ENCODE measurements around the gene PEX5L.
A peak's percentile ranks its signal among the peaks of the same experiment; 100 is the strongest.
"Not testable (repeated sequence)": the region's sequence is repeated elsewhere in the genome, so short reads cannot be mapped to it uniquely, and the experiment has no call there.

PEX5L gene

GRCh38 chr3:180008318-180008717 lies 28.4 kb downstream of the PEX5L start:
- DNase-seq (ENCODE audit: low spot score) = not testable (repeated sequence)

GRCh38 chr3:180004542-180004941 lies 32.2 kb downstream of the PEX5L start:
- DNase-seq (ENCODE audit: low spot score) = no peak

DNA sequence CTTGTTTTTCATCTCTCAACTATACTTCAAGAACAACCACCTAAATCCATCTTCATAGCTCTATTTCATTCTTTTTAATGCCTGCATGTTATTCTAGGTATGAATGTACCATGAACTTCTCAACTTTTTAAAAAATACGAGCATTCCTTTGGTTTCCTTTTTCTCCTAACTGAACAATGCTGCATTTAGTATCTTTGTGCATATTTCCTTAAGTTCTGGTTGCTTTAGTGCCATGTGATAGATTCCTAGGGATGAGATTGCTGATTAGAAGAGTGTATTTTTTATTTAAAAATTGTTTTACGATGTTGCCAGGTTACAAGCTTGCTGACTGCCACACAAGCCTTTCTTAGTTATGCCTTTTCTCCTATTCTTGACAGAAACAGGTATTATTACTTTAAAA lies 34.7 kb downstream of the PEX5L start:
- no peak for DNase-seq (ENCODE audit: low spot score)

- no peak for DNase-seq (ENCODE audit: low spot score)
Measured at GRCh38 chr3:180000500-180000899, 36.2 kb downstream of the PEX5L start.

DNA sequence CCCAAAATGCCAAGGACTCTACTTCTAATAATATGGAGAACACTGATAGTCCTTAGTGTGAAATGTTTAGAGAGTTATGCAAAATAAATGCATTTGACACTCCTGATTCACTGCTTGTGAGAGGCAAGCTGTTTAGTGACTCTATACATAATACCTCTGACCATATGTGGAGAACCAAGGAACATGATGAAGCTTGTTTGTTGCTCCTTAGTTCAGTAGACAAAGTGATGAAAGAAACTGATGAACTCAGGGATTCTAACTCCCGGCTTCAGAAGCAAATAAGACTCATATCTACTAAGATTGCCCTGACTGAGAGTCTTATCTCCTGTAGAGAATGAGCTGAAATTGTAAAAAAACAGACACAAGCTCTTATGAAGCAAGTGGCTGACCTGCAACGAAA lies 41.3 kb downstream of the PEX5L start:
- DNase-seq (ENCODE audit: low spot score) = no peak

GRCh38 chr3:179991883-179992282 lies 44.9 kb downstream of the PEX5L start:
- no peak for DNase-seq (ENCODE audit: low spot score)

- DNase-seq (ENCODE audit: low spot score) = no peak
Measured at GRCh38 chr3:179991104-179991503, 45.6 kb downstream of the PEX5L start.

DNA sequence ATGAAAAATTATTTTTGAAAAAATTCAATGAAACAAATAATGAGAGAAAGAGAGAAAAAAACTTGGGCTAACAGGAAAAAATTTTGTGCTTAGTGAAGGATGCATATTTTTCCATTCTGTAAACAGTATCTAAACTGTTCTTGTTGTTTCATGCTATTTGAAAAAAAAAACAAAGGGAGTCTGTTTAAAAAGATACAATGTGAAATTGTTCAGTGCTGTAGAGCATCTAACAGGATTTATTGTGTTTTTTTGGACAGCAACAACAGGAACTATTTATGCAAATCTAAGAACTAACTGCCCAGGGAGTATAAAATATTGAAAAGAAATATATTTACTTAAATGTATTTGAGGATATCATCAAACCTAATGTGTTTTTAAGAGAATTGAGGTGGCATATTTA lies 55.1 kb downstream of the PEX5L start:
- DNase-seq (ENCODE audit: low spot score) = peak; percentile 99

DNA sequence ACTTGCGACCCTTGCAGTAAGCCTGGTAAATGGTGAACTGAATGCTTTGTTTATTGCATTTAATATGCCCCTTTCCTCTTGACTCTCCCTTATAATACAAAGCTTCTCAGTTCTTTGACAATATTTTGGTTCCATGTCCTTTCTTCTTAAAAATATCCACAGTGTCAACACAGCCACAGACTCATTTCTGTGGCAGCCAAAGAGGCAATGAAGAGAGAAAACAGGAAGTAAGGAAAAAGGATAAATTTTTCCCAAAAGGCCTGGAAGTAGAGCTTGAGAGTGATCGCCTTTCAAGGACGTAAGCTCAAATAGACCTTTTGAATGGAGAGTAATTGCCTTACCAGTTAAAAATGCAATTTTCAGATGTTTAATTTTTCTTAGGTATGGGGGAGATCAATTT lies 59.4 kb downstream of the PEX5L start:
- DNase-seq (ENCODE audit: low spot score) = peak; percentile 75

DNA sequence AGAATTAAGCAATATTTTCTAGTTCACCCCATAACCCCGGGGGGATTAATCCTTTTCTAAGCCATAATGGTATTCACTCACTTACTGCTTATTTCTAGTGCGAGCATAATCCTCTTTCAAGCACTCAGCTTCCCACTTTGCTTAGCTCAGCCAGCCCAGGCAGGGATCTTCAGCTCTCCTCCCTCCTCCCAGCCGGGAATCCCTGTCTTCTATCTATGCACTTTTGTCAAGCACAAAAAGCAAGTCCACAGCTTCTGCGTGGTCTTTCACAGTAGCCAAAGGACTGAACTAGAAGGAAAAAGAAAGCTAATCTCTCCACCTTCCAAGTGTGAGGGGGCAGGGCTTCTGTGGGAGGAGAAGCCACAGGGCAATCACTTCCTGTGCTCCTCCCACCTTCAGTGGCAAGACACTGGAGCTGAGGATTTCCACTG lies 62.8 kb downstream of the PEX5L start:
- DNase-seq (ENCODE audit: low spot score) = peak; percentile 93

DNA sequence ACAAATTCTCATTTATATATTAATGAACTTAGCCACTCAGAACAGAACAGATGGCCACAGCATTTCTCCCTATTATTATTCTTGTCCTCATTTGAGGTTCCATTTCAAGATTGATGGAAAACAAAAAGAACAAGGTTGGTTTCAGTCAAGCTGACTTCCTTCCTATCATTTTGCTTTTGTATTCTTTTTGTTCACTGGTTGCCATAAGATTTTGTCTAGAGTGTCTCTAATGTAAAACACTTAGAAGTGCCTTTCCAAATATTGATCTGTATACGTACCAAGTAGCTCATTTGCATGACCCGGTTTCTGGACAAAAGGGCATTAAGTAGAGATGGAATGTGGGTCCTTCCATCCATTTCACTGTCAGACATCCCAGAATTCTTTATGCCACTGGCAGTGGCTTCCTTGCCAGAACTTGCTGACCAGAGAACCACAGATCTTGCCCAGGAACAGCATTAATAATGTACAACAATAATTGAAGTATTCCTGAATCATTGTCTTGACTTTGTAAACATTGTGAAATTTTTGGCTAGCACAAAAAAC lies 63.8 kb downstream of the PEX5L start:
- DNase-seq (ENCODE audit: low spot score) = peak; percentile 87

DNA sequence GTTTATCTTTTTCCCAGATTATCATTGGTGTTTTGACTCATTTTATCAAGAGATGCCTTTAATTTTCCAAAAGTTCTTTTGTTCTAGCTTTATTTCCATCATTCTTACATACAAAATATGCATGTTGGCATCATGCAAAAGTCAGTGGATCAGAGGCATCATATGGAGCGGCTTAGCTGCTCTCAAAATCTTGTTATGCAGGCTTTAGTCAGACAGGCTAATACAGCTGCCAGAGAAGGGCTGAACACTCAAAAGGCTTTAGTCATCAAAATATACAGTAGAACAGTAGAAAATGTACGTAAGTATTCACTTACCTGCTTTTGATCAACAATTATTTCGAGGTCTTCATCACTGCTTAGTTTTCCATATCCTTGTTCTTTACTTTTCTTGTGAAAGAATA lies 65.5 kb downstream of the PEX5L start:
- peak; percentile 84 for DNase-seq (ENCODE audit: low spot score)

DNA sequence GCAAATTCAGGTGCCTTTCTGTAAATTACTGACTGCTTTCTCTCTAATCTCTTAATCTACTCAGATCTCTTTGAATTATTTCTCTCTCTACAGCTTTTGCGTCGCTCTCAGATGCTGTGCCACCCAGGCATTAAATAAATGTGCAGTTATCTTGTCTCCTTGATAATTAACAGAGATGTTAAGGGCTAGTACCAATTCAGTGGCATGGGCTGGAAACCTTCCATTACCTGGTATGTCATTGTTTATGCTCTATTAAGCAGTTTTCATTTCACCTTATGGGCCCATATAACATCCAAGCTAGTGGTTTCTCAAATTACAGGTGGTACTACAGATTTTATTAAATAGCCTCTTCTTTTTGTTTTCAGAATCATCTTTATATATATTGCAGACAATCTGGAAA lies 66.0 kb downstream of the PEX5L start:
- DNase-seq (ENCODE audit: low spot score) = no peak

- DNase-seq (ENCODE audit: low spot score) = no peak
Measured at GRCh38 chr3:179969525-179969924, 67.2 kb downstream of the PEX5L start.

- no peak for DNase-seq (ENCODE audit: low spot score)
Measured at GRCh38 chr3:179967622-179968021, 69.1 kb downstream of the PEX5L start.

GRCh38 chr3:179964890-179965289 lies 71.8 kb downstream of the PEX5L start:
- no peak for DNase-seq (ENCODE audit: low spot score)

DNA sequence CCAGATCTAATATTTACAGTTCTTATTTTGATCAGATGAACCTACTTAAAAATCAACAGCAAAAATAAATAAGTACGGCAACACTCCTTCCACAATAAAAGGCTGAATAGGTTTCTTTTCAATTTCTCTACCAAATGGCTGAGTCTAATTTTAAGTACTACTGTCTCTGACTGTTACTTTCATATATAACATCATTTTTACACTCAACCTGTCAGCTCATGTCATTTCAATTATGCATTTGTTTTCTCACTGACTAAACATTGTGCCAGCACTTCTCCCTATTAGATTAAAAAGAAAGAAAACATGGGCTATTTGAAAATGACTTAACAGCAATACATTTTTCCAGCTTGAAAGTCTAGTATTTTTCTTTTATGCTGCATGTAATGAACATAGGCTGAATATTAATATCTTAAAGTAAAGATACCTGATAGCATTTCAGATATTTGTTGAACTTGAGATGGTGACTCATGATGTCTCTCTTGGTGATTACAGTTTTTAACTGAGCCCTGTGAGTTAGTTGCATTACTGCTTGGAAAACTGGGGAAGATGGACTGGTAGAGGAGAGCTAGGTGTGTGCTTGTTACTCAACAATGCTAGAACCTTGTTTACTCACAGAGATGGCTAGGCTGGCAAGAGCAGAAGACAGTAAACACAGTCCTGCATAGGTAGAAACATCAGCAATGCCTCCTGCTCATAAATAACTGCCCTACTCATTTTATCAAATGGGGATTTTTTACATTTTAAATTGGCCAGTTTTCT lies 73.9 kb downstream of the PEX5L start:
- no peak for DNase-seq (ENCODE audit: low spot score)

DNA sequence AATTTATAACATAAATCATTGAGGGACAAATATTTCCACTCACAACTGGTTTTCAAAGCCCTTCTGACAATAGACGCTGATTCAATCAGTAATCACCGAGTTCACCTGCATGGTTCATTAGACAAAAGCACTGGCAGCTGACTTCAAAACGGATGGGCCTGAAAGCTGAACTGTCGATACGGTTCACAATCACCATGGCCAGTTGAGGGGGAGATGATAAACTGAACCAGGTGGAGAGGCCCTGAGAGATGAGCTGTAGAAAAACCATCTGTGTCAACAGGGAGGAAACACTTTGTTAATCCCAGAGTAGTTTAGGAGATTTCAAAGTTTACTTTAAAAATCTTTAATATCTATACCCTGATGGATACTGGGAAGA lies 75.0 kb downstream of the PEX5L start:
- DNase-seq (ENCODE audit: low spot score) = no peak

- DNase-seq (ENCODE audit: low spot score) = no peak
Measured at GRCh38 chr3:179961071-179961702, 75.5 kb downstream of the PEX5L start.

GRCh38 chr3:179958759-179959158 lies 78.0 kb downstream of the PEX5L start:
- no peak for DNase-seq (ENCODE audit: low spot score)

DNA sequence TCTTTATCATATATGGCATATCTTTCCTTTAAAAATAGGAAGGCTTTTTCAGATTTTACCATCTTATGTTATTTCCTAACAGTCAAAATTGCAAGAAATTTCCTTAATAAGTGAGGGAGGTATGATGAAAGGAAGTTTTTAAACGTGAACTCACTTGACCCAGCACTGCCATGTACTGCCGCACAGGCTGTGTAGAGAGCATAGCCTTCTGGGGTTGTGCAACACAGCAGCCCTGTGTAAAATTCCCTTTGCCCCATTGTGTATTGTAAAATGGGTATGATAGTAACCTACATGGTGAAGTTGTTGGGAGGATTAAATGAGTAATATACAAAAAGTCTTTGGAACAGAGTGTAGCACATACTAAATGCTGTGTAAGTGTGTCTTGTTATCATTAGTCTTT lies 78.6 kb downstream of the PEX5L start:
- peak; percentile 43 for DNase-seq (ENCODE audit: low spot score)

- DNase-seq (ENCODE audit: low spot score) = peak; percentile 38
Measured at GRCh38 chr3:179957264-179957845, 79.4 kb downstream of the PEX5L start.

- no peak for DNase-seq (ENCODE audit: low spot score)
Measured at GRCh38 chr3:179956416-179956830, 80.3 kb downstream of the PEX5L start.

Data from pons (tissue), 1 donor.